GM19023 (cell line): Measurements from ENCODE around the gene TMEM266.

ENCODE experiments used
- ATAC-seq: cut with Tn5 transposase; IDR thresholded peaks from one replicate; pipeline ENCODE4 v1.9.1; 2021; ENCODE audit warnings: mild to moderate bottlenecking, moderate library complexity; ENCODE audit not compliant: unreplicated experiment

TMEM266 gene

GRCh38 chr15:76179023-76179422 is 119.2 kb downstream of the TMEM266 start:
- ATAC-seq = no peak

GRCh38 chr15:76180321-76180720 is 120.5 kb downstream of the TMEM266 start:
- no peak for ATAC-seq

- peak; percentile 88 for ATAC-seq
These were observed 121.9 kb downstream of the TMEM266 start for GRCh38 chr15:76181705-76182107.

GRCh38 chr15:76183930-76184649 is 124.3 kb downstream of the TMEM266 start:
- ATAC-seq = no peak

- no peak for ATAC-seq
These were observed 124.9 kb downstream of the TMEM266 start for GRCh38 chr15:76184650-76185035.

- no peak for ATAC-seq
These were observed 125.9 kb downstream of the TMEM266 start for GRCh38 chr15:76185716-76186115.

GRCh38 chr15:76187163-76187562 is 127.4 kb downstream of the TMEM266 start:
- ATAC-seq = no peak

GRCh38 chr15:76189106-76189505 is 129.3 kb downstream of the TMEM266 start:
- no peak for ATAC-seq

- ATAC-seq = no peak
These were observed 130.3 kb downstream of the TMEM266 start for GRCh38 chr15:76190070-76190564.

GRCh38 chr15:76190751-76191538 is 131.2 kb downstream of the TMEM266 start:
- peak; percentile 84 for ATAC-seq

GRCh38 chr15:76191539-76192244 is 131.9 kb downstream of the TMEM266 start:
- ATAC-seq = no peak

- no peak for ATAC-seq
These were observed 132.9 kb downstream of the TMEM266 start for GRCh38 chr15:76192715-76193114.

GRCh38 chr15:76193934-76194333 is 134.1 kb downstream of the TMEM266 start:
- no peak for ATAC-seq

GRCh38 chr15:76195506-76196268 is 135.9 kb downstream of the TMEM266 start:
- ATAC-seq = no peak

GRCh38 chr15:76196269-76197231 is 136.8 kb downstream of the TMEM266 start:
- no peak for ATAC-seq

- ATAC-seq = no peak
These were observed 138.1 kb downstream of the TMEM266 start for GRCh38 chr15:76197703-76198455.

- ATAC-seq = no peak
These were observed 138.8 kb downstream of the TMEM266 start for GRCh38 chr15:76198456-76199105.
